Amygdala (tissue), 56 donors: ENCODE measurements around the gene CEP57L1.
"Not testable (repeated sequence)": the region's sequence is repeated elsewhere in the genome, so short reads cannot be mapped to it uniquely, and the experiment has no call there.

Experiments used
- DNase-seq, 56 donors: peaks; one replicate each; lab custom pipeline; 2025; lab: John Stamatoyannopoulos, UW

CEP57L1 gene

DNA sequence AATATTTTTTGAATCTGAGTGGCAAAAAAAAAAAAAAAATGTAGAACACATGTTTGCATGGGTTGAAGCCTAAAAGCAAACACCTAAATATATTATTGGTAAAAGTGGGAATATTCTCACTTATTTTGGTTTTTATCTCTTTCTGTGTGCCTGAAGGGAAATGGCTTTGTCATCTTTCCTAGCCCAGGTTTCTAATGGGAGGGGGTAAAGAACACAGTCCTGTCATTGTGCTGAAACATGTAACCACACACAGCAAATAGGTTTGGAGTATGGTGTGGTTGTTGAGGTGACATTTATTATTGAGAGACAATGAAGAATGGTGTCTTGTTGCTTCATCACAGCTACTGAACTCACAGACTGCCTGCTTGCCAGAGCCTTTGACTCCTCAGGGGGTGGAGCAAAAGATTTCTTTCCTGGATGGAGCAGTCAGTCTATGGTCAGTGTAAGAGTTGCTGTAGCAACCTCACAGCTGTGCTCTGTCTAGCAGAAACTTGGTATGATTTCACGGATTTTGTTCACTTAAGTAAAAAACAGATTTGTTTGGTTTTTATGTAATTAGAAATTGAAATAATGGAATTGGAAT lies 70.2 kb downstream of the CEP57L1 start:
- peak in 2 of 56 donors; percentile 1 for DNase-seq

DNA sequence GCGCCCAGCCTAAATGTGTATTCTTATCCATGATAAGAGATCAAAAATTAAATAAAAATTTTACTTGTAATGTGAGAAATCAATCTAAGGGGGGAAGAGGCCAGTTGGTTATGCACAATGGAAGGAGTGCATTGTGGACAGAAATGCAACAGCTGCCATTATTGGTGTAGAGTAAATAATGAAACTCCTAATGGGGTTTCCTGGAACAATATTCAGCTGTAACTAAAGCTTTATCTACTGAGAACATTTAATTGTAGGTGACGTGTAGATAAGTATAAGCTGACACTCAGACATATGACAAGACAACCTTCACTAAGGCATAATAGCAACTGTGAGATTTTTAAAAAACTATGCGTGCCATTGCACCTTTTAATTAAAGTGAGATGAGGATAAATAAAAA lies 71.4 kb downstream of the CEP57L1 start:
- DNase-seq, result no peak

DNA sequence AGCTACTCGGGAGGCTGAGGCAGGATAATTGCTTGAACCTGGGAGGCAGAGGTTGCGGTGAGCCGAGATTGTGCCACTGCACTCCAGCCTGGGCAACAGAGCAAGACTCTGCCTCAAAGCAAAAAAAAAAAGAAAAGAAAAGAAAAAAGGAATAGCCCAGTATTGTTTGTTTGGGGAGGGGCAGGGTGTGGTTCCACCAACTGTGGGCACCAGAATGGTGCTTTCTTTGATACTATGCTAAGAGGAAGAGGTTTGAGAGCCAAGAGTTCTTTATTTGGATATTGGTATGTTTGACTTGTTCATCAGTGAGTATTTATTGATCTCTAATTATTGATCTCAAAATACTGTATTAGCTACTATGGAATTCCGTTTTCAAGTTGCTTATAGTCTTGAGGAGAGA lies 72.3 kb downstream of the CEP57L1 start:
- DNase-seq, result no peak

DNA sequence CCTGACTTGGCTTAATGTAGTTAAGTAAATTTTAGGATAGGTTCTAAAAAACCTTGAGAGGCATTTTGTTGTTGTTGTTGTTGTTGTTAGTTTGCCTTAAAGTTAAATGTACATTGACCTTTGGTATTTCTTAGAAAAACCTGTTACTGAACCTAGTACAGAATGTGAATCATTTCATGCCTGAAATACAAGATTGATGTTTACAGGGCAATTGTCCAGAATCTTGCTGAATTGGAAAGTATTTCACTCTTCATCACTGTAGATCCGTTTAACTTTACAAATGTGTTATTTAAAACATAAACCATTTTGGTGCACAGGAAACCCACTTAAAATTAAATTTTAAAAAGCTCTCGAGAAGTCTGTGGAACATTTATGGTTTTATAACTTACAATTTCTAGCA lies 75.0 kb downstream of the CEP57L1 start:
- DNase-seq, result no peak

DNA sequence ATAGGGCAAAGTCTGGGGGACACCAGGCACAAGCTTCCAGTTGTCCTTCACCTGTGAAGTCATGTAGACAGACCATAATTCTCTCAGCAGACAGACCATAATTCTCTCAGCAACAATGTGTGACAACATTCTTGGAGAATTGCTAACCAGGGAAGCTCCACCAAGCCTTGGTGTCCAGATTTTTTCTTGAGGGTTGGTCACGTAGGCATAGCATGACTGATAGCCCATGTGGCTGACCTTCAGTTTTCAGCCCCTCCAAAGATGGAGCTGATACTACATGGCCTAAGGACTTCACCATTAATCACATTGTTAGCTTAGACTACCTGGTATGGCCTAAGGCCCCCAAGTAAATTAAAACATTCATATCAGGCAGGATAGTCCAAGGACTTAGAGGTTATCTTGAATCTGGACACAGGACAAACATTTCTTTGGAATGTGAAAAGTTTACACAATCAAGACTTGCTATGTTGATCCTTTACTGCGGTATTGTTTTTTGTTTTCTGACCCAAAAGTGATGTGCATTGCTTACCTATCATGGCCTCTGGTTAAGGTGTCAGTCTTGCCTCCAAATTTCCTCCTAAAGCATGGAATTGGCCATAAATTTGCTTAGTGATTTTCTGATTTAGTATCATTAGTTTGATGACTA lies 76.9 kb downstream of the CEP57L1 start:
- no peak for DNase-seq

DNA sequence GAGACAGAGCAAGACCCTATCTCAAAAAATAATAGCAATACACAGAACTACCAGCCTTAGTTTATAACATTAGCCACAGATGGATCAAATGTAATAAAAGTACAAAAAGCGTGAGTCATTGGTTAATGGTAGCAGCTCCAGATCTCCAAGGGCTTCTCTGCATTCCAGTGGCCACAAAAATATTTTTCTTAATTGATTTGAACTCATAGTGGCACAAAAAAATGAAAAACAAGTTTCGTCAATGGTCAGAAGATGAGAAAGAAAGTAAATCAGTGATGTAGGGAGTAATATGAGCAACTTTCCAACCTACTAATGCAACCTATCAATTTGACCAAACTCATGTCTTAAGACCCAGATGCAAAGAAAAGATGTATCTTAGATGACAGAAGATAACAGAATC lies 79.6 kb downstream of the CEP57L1 start:
- no peak for DNase-seq

DNA sequence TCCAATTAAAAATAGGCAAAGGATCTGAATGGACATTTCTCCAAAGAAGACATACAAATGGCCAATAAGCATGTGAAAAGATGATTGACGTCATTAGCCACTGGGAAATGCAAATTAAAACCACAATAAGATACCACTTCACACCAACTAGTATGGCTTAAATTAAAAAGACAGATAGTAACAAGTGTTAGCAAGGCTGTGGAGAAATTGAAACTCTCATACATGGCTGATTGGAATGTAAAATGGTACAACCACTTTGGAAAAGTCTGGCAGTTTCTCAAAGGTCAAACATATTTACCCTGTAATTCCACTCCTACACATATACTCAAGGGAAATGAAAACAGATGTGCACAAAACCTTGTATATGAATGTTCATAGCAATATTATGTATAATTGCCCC lies 83.6 kb downstream of the CEP57L1 start:
- DNase-seq, result no peak

DNA sequence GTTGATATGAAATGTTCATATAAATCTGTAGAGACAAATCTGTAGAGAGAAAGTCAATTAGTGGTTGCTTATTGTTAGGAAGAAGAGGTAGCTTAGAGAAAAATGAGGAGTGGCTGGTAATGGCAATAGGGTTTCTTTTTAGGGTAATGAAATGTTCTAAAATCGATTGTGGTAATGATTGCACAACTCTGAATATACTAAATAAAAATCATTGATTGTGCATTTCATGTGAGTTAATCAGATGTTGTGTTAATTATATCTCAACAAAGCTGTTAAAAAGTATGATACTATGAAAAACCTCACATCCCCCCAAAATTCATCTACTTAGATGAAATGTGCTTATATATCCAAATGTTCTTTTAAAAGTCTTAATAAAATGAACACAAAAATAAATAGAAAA lies 84.2 kb downstream of the CEP57L1 start:
- no peak for DNase-seq

DNA sequence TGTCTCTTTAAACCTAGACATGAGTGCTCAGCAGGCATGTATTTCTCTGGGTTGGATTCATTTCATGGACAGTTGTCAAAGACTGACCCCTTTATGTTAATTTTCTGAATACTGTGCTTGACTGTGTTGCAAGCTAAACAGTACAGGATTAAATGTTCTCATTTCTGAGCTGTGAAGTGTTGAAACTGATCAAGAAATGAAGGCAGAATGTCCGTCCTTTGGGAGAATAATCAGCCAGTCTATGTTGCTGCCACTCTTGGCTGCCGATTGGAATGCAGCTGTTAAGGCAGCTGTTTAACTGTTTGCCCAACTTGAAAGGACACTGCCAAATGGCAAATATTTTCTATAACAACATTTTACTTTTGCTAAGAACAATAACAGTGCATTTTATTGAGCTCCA lies 87.3 kb downstream of the CEP57L1 start:
- DNase-seq, result peak in 11 of 56 donors; percentile 1 to 40 (median 2)

DNA sequence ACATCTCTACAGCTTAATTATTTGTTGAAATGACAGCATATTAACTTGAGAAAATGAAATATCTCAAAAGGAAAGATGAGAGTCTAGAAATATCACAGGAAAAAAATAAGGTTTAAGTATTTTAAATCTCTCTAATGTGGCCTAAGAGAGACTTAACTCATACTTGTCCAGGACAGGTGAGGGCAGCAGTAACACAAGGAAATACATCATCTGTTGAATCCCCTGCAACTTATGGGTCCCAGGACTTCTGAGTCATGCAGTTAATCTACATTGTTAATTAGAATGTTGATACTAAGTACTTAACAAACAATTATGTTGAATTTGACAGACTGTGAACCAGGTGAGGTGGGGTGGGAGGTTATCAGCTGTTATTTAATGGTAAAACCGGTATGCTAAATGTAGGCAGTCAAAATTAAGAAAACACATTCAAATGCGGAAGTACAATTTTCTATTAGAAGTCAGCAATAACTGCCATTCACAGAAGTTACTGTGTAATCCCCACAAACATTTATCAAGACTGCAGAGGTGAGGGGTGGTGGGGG lies 87.9 kb downstream of the CEP57L1 start:
- no peak for DNase-seq

DNA sequence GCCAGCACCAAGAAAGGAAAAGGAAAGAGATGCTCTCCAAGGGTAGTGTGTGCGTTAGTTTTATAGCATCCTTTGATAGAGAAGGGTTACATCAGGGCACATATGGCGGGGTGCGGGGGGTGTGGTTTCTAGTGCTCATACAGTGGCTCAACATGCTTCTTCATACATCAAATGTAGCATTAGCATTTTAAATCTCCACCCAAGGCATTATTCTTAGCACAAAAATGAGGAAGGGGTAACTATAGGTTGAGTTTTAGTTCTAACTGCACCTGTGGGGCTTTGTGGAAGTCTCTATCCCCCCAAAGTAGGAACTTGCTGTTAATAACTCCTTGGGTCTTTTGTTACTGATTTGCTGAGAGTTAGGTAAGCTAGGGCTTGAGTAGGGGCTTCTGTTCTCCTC lies 89.3 kb downstream of the CEP57L1 start:
- no peak for DNase-seq

DNA sequence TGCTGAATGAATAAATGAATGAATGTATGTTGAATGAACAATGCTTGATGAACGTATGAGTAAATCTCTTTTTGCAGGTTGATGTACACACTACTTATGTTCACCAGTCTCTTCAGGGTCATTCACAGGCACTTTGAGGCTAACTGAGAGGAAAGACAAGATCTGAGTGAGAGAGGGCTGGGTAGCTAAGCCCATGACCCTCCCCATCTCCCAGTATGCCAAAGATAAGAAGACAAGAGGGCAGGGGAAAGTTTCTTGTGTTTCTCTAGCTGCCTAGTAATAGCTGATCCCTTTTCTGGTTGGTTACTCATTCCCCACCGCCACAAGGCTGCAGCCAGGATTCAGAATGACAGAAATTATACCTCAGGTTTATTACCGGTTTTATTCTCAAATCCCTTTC lies 90.7 kb downstream of the CEP57L1 start:
- DNase-seq, result no peak

DNA sequence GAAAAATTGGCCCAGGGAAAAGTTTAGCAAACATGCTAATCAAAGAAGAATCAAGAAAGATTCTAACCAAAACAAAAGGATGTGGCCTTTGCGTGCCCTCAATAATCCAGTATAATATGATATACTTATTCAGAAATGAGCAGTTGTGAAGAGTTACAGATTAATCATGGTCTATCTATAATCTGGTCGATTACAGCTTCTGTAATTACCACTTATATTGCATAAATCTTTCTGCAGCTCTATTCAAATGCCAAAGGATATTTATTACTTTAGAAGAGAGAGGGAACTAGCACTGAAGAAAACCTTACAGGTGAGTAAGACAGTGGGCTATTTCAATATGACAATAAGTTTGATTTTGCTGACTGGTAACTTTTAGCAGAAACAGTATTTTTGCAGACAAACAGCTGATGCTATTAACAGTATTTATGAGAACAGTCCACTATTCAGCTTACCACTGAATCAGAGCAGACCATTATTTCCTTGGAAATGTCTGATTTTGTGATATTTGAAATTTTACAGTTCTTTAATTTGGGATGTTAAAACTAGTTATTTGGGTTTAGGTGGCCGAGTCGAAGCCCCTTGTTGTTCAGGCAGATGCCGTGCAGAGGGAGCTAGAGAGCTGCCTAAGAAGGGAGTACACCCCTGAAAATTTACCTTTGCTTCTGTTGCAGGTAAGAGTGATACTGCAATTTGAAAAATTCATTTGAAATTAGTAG lies 92.2 kb downstream of the CEP57L1 start:
- peak in 31 of 56 donors; percentile 2 to 68 (median 9) for DNase-seq

DNA sequence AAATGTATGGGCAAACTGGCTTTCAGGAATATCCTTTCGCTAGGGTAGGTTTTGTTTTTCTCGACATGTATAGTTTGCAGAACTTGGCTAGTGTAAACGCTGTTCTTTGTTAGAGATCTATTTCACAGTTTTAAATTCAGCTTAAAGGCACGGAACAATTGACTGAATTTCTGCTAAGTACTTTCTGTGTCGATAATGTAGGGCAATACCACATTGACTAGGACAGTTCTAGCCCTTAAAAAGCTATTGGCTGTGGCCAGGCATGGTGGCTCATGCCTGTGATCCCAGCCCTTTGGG lies 92.8 kb downstream of the CEP57L1 start:
- DNase-seq, result no peak

DNA sequence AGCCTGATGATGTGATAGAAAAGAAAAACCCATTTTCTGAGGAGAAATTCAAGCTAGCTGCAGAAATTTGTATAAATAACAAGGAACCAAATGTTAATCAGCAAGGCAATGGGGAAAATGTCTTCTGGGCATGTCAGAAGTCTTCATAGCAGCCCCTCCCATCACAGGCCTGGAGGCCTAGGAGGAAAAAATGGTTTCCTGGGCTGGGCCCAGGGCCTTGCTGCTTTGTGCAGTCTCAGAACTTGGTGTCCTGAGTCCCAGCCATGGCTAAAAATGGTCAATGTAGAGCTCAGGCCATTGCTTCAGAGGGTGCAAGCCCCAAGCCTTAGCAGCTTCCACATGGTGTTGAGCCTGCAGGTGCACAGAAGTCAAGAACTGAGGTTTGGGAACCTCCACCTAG lies 96.1 kb downstream of the CEP57L1 start:
- not testable (repeated sequence) for DNase-seq

DNA sequence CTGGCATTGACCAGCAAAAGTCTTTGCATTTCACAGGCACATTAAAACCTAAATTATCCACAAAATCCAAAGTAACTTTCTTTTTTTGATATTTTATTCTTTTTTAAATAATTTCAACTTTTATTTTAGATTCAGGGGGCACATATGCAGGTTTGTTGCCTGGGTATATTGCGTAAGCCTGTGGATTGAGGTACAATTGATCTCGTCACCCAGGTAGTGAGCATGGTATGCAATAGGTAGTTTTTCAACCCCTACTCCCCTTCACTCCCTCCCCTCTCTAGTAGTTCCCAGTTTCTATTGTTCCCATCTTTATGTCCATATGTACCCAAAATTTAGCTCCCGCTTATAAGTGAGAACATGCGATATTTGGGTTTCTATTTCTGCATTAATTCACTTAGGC lies 97.6 kb downstream of the CEP57L1 start:
- DNase-seq, result no peak

DNA sequence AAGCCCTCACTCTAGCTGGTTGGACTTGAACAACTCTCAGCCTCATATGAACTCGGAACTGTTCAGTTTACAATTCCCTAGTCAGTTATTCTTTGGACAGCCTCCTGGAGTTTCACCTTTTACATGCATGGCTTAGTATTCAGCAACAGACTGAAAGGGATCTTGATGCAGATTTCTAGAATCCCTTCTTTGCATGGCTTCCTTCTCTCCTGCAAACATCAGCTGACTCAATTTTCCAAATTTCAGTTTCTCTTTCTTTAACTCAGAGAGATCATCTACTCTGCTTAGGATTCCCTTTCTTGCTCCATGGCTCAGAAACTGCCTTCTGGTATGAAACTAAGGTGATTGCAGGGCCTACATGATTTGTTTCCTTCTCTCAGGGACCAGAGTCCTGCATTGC lies 99.6 kb downstream of the CEP57L1 start:
- no peak for DNase-seq

DNA sequence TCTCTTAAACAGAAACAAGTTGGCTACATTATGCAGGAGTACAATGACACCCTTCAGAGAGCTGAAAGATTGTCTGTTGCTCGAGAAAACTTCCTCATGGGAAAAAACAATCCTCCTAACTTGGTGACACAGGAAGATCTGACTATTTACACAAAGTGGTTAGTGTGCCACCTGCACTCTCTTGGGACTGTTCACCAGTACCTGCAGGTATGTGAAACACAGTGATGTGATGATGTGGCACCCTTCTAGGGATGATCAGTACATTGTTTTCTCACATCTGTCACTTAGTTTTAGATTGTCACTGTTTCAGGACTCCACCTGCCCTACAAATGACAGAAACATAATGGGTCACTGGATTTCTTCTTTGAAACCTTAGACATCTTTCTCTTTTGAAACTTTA lies 101.8 kb downstream of the CEP57L1 start:
- no peak for DNase-seq

DNA sequence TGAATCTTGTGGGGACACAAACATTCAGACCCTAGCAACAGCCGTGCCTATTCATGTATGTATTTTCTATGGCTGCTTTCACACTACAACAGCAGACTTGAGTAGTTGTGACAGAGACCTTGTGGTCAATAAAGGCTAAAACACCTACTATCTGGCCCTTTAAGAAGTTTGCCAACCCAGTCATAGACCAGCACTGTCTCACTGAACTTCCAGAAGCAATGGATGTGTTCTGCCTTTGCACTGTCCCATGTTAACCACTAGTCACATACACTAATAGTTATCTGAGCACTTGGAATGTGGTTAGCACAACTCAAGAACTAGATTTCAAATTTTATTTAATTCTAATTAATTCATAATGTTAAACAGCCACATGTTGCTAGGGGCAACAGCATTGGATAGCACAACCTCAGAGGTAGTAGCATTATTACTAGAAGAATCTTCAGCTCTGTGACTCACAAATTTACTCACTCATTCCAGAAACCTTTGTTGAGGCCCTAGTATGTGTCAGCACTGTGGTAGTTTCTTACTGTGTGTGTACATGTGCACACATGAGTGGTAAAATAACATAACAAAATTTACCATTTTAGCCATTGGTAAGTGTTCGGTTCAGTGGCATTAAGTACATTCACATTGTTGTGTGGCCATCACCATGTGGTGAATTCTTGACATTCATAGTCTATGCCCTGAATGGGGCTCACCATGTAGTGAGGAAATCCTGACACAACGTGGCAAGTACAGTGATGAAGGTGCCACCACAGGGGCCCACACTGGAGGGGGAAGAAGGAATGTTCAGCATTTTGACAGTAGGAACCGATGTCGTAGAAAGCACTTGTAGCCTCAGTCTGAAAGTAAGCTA lies 107.3 kb downstream of the CEP57L1 start:
- DNase-seq, result no peak

DNA sequence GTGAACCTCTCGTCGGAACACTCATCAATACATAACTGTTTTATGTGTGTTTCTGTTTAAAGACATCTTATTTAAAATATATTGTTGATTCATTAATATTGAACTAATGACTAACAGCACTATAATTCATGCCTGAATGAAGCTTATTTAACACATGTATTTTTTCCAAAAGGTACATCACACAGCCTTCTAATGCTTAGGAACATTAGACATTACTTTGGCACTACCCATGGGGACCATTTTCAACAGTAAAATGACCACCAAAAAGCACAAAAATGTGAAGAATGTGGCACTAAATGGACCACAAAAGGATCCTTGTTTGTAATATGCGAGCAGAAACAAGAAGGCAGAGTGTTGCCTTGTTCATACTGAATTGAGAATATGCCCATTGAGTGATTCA lies 109.2 kb downstream of the CEP57L1 start:
- DNase-seq, result no peak

DNA sequence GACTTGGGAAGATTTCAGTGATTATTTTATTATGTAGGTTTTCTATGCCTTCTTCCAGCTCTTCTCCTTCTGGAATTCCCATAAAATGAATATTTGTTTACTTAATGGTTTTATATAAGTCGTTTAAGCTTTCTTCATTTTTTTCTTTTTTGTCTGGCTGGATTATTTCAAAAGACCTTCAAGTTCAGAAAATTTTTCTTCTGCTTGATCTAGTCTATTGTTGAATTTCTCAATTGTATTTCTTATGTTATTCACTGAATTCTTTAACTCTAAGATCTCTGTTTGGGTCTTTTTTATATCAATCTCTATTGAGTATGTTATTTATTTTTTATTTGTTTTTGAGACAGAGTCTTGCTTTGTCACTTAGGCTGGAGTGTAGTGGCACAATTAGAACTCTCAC lies 117.4 kb downstream of the CEP57L1 start:
- no peak for DNase-seq
